HG03025 (cell line): ENCODE results near the gene ITPKC.

Experiments
- ATAC-seq: cut with Tn5 transposase; IDR thresholded peaks from one replicate; pipeline ENCODE4 v1.9.1; 2021; ENCODE audit warnings: mild to moderate bottlenecking, moderate library complexity; ENCODE audit not compliant: unreplicated experiment, low FRiP score

ITPKC gene

GRCh38 chr19:40716482-40717324 is at the start of gene ITPKC, which contains the start of gene COQ8B:
ITPKC (plus strand) TSS chr19:40717112; CDS start chr19:40717136, 24 bp downstream.
COQ8B (minus strand) TSS chr19:40716886; CDS start chr19:40714632, 2,254 bp downstream.
- ATAC-seq, result peak; percentile 65

DNA sequence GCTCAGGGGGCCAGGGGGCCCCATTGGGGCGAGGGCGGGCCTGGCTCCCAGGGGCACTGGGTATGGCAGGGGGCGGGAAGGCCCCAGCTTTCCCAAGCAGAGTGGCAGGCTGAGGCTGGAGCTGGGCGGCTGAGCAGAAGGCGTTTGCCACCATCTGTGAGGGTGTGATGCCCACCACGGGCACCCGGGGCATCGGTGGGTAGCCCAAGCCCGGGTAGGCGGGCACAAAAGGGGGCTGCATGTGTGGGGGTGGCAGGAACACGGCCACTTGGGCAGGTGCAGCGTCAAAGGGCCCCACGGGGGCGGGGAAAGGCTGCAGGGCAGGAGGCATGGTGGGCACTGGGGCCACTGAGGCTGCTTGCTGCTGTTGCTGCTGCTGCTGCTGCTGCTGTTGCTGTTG is 49.3 kb upstream of the ITPKC start:
- no peak for ATAC-seq

DNA sequence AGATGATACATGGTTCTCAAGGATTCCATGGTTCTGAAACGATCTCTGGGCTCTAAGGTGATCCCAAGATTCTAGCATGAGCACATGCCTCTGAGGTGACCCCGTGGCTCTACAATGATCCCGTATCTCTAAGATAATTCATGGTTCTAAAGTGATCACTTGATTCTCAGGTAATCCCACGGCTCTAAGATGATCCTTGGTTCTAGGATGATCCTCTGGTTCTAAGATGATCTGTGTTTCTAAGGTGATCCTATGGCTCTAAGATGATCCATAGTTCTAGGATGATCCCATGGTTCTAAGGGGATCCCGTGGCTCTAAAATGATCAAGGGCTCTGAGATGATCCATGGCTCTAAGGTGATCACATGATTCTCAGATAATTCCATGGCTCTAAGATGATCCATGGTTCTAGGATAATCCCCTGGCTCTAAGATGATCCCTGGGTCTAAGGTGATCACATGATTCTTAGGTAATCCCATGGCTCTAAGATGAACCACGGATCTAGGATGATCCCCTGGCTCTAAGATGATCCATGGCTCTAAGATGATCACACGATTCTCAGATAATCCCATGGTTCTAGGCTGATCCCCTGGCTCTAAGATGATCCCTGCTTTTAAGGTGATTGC is 47.8 kb upstream of the ITPKC start:
- no peak for ATAC-seq

DNA sequence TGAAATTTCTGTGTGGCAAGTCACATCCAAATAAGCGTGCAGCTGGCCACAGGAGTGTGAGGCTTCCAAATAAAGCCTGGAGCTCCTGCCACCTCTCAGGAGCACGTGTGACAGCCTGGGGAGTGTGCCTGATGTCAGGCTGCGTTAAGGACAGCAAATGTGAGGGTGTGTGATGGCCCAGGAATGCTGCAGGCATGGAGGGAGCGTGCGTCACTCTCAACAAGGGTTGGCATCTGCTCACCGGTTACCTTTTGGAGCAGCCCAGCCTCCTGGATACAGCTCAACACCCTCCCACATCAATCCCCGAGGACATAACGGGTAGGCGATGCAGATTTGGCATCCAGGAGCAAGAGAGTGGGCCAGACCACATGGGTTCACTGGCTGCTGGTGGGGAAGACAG is 45.5 kb upstream of the ITPKC start:
- no peak for ATAC-seq

- ATAC-seq, result no peak
Observed at GRCh38 chr19:40672038-40672437, 44.9 kb upstream of the ITPKC start.

- ATAC-seq, result no peak
Observed at GRCh38 chr19:40672573-40673299, 44.2 kb upstream of the ITPKC start.

DNA sequence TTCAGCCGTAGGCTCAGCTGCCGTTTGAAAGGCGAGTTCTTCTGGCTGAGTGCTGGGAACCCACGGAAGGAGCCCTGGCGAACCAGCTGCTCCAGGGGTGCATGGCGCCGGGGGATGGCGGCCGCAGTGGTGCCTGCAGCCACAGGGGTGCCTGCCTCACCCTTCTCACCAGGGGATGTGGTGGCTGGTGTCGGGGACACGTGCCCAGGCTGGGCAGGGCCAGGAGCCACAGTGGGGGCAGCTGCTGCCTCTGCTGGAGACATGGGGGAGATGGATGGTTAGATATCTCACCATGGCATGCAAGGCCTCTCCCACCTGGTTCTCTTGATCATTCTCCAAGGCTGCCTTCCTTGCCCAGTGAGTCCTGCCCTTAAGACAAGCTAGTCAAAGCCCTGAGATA is 43.5 kb upstream of the ITPKC start:
- no peak for ATAC-seq

DNA sequence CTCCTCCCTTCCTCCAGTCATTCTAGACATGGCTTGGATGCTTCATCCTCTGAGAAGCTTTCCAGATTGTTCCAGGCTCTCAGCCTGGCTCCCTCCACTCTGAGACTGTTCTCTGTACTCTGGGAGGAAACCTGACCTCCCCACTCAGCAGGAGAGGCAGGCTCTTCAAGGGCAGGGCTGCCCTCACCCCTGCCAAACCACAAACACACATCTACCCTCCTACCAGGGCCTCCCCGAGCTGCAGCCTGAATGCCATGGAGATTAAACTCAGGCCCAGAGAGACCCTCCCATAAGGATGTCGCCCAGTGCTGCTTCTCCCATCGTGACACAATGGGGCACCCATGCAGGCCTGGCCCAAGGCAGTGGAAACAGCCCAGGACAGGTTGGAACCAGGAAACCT is 42.6 kb upstream of the ITPKC start:
- no peak for ATAC-seq

- ATAC-seq, result no peak
Observed at GRCh38 chr19:40677156-40677555, 39.8 kb upstream of the ITPKC start.

- ATAC-seq, result no peak
Observed at GRCh38 chr19:40681039-40681438, 35.9 kb upstream of the ITPKC start.

GRCh38 chr19:40682431-40682964 is 34.4 kb upstream of the ITPKC start:
- ATAC-seq, result no peak

DNA sequence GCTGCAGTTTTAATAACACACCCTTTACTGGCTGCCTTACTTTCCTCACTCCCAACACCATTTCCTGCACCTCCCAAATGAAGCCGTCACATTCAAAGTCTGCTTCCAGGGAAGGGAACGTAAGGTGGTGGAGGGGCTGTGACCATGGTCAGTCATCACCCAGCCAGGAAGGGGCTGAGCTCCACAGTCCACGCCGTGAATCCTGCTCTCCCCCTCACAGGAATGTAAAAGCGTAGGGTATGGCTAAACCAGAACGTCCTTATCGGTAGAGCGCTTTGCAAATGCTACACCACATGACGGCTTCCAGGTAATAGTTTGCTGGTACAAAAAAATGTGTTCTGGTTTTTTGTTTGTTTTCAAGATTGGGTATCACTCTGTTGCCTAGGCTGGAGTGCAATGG is 33.5 kb upstream of the ITPKC start:
- no peak for ATAC-seq

GRCh38 chr19:40684280-40684679 is 32.6 kb upstream of the ITPKC start:
- no peak for ATAC-seq

DNA sequence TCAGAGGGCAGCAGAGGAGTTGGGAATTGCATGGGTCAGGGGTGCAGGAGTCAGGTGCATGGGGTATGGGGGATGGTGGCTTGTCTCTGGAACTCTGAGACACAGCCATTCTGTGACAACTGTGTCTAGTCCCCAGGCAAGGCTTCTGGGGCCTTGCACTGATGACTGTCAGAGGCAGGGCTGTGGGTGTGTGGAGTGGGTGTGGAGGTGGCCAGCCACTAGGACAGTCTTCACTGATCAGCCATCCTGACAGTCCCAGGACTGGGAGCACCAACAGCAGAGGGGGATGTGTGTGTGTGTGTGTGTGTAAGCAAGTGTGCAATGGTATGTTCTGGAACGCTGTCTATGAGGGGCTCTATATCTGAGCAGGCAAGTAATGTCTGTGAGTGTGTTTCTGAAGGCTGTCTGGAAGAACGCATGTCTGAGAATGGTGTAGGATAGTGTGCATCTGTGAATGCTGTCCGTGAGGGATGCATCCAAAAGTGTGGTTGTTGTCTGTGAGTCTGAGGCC is 31.8 kb upstream of the ITPKC start:
- no peak for ATAC-seq

GRCh38 chr19:40685563-40685962 is 31.3 kb upstream of the ITPKC start:
- ATAC-seq, result no peak

- ATAC-seq, result no peak
Observed at GRCh38 chr19:40686882-40687524, 29.9 kb upstream of the ITPKC start.

GRCh38 chr19:40687525-40688016 is 29.3 kb upstream of the ITPKC start:
- no peak for ATAC-seq

DNA sequence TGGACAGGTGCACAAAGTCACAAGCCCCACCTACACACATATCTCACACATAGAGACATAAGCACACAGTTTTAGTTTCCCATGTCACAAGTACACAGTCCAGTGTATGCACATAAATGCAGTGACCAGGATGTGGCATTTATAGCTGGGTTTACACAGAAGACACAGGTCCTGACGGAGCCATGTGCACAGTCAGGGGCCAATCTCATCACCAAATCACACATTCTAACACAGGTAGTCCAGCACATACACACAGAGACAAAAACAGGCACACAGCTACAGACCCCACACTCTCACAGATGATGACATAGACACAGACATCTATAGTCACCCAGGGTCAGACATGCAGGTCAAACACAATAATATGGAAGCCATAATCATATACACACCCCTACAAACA is 28.6 kb upstream of the ITPKC start:
- no peak for ATAC-seq

DNA sequence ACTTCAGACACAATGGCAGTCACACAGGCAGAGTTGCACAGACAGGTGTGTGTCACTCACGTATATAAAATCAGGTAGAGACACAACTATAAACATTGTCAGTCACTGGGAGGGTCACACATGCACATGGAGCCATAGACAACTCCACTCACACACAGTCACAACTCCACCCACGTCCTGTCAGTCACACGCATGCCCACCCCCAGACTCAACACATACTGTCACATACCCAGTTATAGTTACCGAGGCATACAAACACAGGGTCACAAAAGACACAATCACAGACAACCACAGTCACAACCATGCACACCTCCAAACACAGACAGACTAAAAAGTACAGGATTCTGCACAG is 27.9 kb upstream of the ITPKC start:
- ATAC-seq, result no peak

- ATAC-seq, result no peak
Observed at GRCh38 chr19:40689339-40690049, 27.4 kb upstream of the ITPKC start.
